Chondrocyte (in vitro differentiated cells): ENCODE results near the gene GIN1. TPM values are rescaled to one million over a fixed set of nuclear protein-coding genes. Genes with fewer than 3 reads are reported as not detected.
"Not testable (repeated sequence)": the region's sequence is repeated elsewhere in the genome, so short reads cannot be mapped to it uniquely, and the experiment has no call there.

Experiments used
- DNase-seq: peaks from one replicate; pipeline ENCODE4 v3.0.0; 2021; ENCODE audit warnings: mixed read lengths, low spot score
- H3K27ac Mint-ChIP-seq: one replicate; pipeline ENCODE4 v1.8.0; 2021; ENCODE audit warnings: mild to moderate bottlenecking, moderate library complexity, mixed read lengths; ENCODE audit not compliant: unreplicated experiment
- H3K27me3 Mint-ChIP-seq: 2 replicates; pipeline ENCODE4 v1.8.0; 2021; ENCODE audit warnings: low read depth, mixed read lengths
- H3K36me3 Mint-ChIP-seq: 2 replicates; pipeline ENCODE4 v1.8.0; 2021; ENCODE audit warnings: low read depth, mixed read lengths
- H3K4me1 Mint-ChIP-seq: 2 replicates; pipeline ENCODE4 v1.8.0; 2021; ENCODE audit warnings: low read depth, mild to moderate bottlenecking, mixed read lengths
- H3K4me3 Mint-ChIP-seq: one replicate; pipeline ENCODE4 v1.8.0; 2021; ENCODE audit warnings: mild to moderate bottlenecking, moderate library complexity, mixed read lengths; ENCODE audit not compliant: unreplicated experiment
- H3K9me3 Mint-ChIP-seq: 2 replicates; pipeline ENCODE4 v1.8.0; 2021; ENCODE audit warnings: low read depth, mixed read lengths
- long read RNA-seq: library from polyadenylated mRNA; stranded (forward); transcript quantifications from one replicate; pipeline ENCODE4 v2.0.0, GENCODE V29; 2021
- total RNA-seq: library from RNA; stranded (reverse); gene quantifications from 3 replicates; pipeline ENCODE4 v1.2.1, GENCODE V29; 2021
- TF ChIP-seq, protein P1 (sequence below): fragments of 200-600 bp; sonication (generic); IDR thresholded peaks from 2 replicates; pipeline ENCODE4 v1.5.0; 2021; ENCODE audit warnings: antibody characterized with exemption, mild to moderate bottlenecking, moderate library complexity

Gene GIN1, protein sequence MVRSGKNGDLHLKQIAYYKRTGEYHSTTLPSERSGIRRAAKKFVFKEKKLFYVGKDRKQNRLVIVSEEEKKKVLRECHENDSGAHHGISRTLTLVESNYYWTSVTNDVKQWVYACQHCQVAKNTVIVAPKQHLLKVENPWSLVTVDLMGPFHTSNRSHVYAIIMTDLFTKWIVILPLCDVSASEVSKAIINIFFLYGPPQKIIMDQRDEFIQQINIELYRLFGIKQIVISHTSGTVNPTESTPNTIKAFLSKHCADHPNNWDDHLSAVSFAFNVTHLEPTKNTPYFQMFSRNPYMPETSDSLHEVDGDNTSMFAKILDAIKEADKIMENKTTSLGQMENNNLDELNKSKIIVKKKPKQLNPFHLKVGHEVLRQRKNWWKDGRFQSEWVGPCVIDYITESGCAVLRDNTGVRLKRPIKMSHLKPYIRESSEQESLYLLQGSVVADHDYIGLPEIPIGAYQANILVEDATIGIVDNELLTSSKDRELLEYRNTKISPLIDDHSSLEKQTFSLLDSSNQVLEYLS
- total RNA-seq, result 3.3 to 5.5 TPM (median 4.5 TPM) in 3 replicates
- long read RNA-seq, partial matches to known transcripts, result 0 of 2 reads
- long read RNA-seq, other reads (novel, unspliced or antisense), result 1 of 2 reads

GRCh38 chr5:103119765-103120606 is at the start of gene GIN1, which contains the start of gene PPIP5K2:
TSS of gene GIN1 (minus strand) at chr5:103120138. CDS start at chr5:103108707, 11,431 bp downstream.
TSS of gene PPIP5K2 (plus strand) at chr5:103120301. CDS start at chr5:103129590, 9,289 bp downstream.
- H3K27me3 Mint-ChIP-seq, result no peaks in the 10 kb centered on the region
- no peaks in the 10 kb centered on the region for H3K36me3 Mint-ChIP-seq
- peaks cover 35% of the 10 kb centered on the region for H3K4me1 Mint-ChIP-seq
- TF ChIP-seq, protein P1, sequence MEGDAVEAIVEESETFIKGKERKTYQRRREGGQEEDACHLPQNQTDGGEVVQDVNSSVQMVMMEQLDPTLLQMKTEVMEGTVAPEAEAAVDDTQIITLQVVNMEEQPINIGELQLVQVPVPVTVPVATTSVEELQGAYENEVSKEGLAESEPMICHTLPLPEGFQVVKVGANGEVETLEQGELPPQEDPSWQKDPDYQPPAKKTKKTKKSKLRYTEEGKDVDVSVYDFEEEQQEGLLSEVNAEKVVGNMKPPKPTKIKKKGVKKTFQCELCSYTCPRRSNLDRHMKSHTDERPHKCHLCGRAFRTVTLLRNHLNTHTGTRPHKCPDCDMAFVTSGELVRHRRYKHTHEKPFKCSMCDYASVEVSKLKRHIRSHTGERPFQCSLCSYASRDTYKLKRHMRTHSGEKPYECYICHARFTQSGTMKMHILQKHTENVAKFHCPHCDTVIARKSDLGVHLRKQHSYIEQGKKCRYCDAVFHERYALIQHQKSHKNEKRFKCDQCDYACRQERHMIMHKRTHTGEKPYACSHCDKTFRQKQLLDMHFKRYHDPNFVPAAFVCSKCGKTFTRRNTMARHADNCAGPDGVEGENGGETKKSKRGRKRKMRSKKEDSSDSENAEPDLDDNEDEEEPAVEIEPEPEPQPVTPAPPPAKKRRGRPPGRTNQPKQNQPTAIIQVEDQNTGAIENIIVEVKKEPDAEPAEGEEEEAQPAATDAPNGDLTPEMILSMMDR, result no peak
- peak; percentile 96 for DNase-seq
- H3K4me3 Mint-ChIP-seq, result peak within 1 kb of the TSS; percentile 92
- no peaks in the 10 kb centered on the region for H3K9me3 Mint-ChIP-seq
- H3K27ac Mint-ChIP-seq, result peak within 1 kb of the TSS; percentile 99

DNA sequence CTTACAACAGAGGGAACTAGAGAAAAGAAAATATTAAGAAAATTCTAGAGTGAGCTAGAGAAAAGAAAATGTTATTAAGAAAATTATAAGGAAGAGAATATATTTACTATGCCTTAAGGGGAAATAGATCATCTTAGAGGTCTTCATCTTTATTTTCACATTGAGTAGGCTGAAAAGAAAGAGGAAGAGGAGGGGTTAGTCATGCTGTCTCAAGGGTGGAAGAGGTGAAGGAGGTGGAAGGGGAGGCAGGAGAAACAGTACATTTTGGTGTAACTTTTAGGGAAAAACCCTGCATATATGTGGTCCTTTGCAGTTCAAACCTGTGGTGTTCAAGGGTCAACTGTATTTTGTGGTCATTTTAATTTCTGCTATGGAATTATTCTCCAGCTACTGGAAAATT is 46.8 kb upstream of the GIN1 start:
- DNase-seq, result no peak
- H3K9me3 Mint-ChIP-seq, result no peaks in the 10 kb centered on the region
- no peak overlapping the region for H3K27ac Mint-ChIP-seq
- TF ChIP-seq, protein P1, result no peak
- no peaks in the 10 kb centered on the region for H3K4me1 Mint-ChIP-seq
- H3K36me3 Mint-ChIP-seq, result peaks cover 16% of the 10 kb centered on the region
- no peaks in the 10 kb centered on the region for H3K27me3 Mint-ChIP-seq
- no peak overlapping the region for H3K4me3 Mint-ChIP-seq

- no peaks in the 10 kb centered on the region for H3K4me1 Mint-ChIP-seq
- H3K27me3 Mint-ChIP-seq, result no peaks in the 10 kb centered on the region
- TF ChIP-seq, protein P1, result no peak
- no peaks in the 10 kb centered on the region for H3K9me3 Mint-ChIP-seq
- peaks cover 7% of the 10 kb centered on the region for H3K36me3 Mint-ChIP-seq
- DNase-seq, result no peak
- no peak overlapping the region for H3K27ac Mint-ChIP-seq
- H3K4me3 Mint-ChIP-seq, result no peak overlapping the region
Measured at GRCh38 chr5:103151156-103151555, 31.2 kb upstream of the GIN1 start.

DNA sequence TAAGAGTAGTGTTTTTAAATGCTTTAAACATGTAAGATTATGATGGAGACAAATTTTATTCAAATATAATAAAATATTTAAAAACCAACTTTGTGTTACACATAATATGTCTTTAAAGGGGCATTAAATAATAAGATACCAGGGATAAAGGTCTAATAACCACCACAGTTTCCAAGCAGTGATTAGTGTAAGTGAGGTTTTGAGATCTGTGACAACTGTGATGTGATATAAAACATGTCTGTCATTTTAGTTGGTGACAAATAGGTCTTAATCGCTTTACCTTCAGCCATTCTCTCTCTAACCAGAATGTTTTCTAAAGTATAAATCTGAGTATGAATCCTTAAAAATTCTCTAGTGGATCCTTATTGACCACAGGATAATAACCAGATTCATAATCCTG is 28.3 kb upstream of the GIN1 start:
- DNase-seq, result no peak
- TF ChIP-seq, protein P1, result no peak
- Mint-ChIP-seq H3K9me3 (no peaks in the 10 kb centered on the region), H3K36me3 (peaks cover 5% of the 10 kb centered on the region), H3K27ac (no peak overlapping the region), H3K27me3 (no peaks in the 10 kb centered on the region), H3K4me3 (no peak overlapping the region), H3K4me1 (no peaks in the 10 kb centered on the region)

GRCh38 chr5:103145196-103145595 is 25.3 kb upstream of the GIN1 start:
- DNase-seq, result no peak
- Mint-ChIP-seq H3K27me3 (no peaks in the 10 kb centered on the region), H3K4me3 (no peak overlapping the region), H3K9me3 (no peaks in the 10 kb centered on the region), H3K27ac (no peak overlapping the region), H3K4me1 (no peaks in the 10 kb centered on the region), H3K36me3 (peaks cover 13% of the 10 kb centered on the region)
- TF ChIP-seq, protein P1, result no peak

GRCh38 chr5:103142132-103142531 is 22.2 kb upstream of the GIN1 start:
- DNase-seq, H3K9me3 Mint-ChIP-seq, H3K4me3 Mint-ChIP-seq, H3K4me1 Mint-ChIP-seq, H3K27ac Mint-ChIP-seq, H3K27me3 Mint-ChIP-seq: not testable (repeated sequence)
- H3K36me3 Mint-ChIP-seq, result peaks cover 15% of the 10 kb centered on the region
